ENCODE results near the gene ABHD16B.
"Not testable (repeated sequence)": the region's sequence is repeated elsewhere in the genome, so short reads cannot be mapped to it uniquely, and the experiment has no call there.

DNA sequence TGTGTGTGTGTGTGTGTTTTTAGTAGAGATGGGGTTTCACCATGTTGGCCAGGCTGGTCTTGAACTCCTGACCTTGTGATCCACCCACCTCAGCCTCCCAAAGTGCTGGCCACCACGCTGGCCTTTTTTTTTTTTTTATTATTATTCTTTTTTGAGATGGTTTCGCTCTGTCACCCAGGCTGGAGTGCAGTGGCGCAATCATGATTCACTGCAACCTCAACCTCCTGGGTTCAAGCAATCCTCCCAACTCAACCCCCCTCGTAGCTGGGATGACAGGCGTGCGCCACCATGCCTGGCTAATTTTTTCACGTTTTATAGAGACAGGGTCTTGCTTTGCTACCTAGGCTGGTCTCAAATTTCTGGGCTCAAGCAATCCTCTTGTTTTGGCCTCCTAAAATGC lies 12.9 kb downstream of the ABHD16B start:
- TF ChIP-seq ESRRA (IDR thresholded peaks at IDR 0.05; ENCODE audit: borderline replicate concordance, low read length); POLR2A (IDR thresholded peaks at IDR 0.05; ENCODE audit: low read length); SREBF2 (IDR thresholded peaks at IDR 0.05); ZC3H11A (IDR thresholded peaks at IDR 0.05); RAD21 (conservative IDR thresholded peaks at IDR 0.05 in 1 of 2, IDR thresholded peaks at IDR 0.05 in 1 of 2); RARB (CRISPR knock-in tag; IDR thresholded peaks at IDR 0.05): not testable (repeated sequence)
- TF ChIP-seq, protein P1, sequence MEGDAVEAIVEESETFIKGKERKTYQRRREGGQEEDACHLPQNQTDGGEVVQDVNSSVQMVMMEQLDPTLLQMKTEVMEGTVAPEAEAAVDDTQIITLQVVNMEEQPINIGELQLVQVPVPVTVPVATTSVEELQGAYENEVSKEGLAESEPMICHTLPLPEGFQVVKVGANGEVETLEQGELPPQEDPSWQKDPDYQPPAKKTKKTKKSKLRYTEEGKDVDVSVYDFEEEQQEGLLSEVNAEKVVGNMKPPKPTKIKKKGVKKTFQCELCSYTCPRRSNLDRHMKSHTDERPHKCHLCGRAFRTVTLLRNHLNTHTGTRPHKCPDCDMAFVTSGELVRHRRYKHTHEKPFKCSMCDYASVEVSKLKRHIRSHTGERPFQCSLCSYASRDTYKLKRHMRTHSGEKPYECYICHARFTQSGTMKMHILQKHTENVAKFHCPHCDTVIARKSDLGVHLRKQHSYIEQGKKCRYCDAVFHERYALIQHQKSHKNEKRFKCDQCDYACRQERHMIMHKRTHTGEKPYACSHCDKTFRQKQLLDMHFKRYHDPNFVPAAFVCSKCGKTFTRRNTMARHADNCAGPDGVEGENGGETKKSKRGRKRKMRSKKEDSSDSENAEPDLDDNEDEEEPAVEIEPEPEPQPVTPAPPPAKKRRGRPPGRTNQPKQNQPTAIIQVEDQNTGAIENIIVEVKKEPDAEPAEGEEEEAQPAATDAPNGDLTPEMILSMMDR (IDR thresholded peaks at IDR 0.05), result not testable (repeated sequence)

All from A549 (cell line).